ENCODE data around the gene MYO5B.
"Not testable (repeated sequence)": the region's sequence is repeated elsewhere in the genome, so short reads cannot be mapped to it uniquely, and the experiment has no call there.

MYO5B gene

DNA sequence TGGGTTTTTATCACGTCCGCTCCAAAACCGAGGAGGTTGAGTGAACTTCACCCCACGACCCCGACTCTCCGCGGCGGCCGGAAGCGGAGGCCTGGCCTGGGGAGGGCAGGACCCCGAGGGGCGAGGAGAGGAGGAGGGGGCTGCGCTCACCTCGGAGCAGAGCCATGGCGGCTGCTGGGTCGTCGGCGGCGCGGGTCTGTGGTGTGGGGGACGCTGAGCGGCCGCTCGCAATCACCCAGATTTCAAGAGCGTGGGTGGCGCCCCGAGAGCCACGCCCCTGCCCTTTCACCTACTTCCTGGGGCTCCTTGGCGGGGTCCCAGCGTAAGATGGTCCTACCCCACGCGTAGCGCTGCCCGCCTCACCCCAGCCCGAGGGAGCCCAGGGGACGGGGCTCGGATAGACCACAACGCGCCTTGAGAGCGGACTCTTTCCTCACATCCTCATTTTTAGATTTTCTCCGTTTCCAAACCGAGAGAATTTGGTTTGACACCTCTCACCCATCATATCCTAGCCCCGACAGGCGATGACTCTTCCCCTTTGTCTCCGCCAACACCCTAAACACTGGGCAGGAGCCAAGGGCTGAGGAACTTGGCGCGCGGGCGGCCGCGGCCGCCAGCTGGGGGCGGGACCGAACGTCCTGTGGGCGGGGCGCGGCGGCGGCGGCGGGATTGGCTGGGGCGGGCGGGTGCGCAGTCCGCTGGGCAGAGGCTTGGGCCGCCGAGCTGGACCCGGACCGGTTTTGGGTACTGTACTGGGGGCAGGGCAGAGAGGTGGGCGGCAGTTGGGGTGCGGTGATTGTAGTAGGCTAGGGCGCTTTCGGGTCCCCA lies 381.4 kb downstream of the MYO5B start, which contains the start of gene ACAA2:
ACAA2 (minus strand) TSS at position 215 of the 828 bp plus-strand sequence; CDS start at position 166, 49 bp downstream.
- peak within 1 kb of the TSS; percentile 83 for H3K4me3 ChIP-seq (ENCODE audit: low read depth, low read length)
- TF ChIP-seq, protein P1, sequence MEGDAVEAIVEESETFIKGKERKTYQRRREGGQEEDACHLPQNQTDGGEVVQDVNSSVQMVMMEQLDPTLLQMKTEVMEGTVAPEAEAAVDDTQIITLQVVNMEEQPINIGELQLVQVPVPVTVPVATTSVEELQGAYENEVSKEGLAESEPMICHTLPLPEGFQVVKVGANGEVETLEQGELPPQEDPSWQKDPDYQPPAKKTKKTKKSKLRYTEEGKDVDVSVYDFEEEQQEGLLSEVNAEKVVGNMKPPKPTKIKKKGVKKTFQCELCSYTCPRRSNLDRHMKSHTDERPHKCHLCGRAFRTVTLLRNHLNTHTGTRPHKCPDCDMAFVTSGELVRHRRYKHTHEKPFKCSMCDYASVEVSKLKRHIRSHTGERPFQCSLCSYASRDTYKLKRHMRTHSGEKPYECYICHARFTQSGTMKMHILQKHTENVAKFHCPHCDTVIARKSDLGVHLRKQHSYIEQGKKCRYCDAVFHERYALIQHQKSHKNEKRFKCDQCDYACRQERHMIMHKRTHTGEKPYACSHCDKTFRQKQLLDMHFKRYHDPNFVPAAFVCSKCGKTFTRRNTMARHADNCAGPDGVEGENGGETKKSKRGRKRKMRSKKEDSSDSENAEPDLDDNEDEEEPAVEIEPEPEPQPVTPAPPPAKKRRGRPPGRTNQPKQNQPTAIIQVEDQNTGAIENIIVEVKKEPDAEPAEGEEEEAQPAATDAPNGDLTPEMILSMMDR (IDR thresholded peaks at IDR 0.05; ENCODE audit: control insufficient read depth, extremely low read depth, insufficient read depth) = no peak
- no peak for DNase-seq (ENCODE audit: low read depth)

DNA sequence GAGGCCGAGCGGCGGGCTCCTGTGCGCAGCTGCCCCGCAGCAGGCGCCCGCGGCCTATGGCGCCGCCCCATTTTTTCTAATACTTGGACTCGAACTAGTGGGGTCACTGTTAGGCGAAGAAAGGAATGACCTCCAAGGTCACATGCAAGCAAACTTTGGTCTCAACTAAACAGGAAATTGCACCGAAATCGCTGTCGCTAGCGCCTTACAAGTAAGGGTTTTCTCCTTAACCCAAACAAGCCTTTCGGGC lies 382.0 kb downstream of the MYO5B start:
- H3K4me3 ChIP-seq (ENCODE audit: low read depth, low read length) = peak overlapping the region; percentile 83
- DNase-seq (ENCODE audit: low read depth) = no peak
- TF ChIP-seq, protein P1 (IDR thresholded peaks at IDR 0.05; ENCODE audit: control insufficient read depth, extremely low read depth, insufficient read depth) = no peak

DNA sequence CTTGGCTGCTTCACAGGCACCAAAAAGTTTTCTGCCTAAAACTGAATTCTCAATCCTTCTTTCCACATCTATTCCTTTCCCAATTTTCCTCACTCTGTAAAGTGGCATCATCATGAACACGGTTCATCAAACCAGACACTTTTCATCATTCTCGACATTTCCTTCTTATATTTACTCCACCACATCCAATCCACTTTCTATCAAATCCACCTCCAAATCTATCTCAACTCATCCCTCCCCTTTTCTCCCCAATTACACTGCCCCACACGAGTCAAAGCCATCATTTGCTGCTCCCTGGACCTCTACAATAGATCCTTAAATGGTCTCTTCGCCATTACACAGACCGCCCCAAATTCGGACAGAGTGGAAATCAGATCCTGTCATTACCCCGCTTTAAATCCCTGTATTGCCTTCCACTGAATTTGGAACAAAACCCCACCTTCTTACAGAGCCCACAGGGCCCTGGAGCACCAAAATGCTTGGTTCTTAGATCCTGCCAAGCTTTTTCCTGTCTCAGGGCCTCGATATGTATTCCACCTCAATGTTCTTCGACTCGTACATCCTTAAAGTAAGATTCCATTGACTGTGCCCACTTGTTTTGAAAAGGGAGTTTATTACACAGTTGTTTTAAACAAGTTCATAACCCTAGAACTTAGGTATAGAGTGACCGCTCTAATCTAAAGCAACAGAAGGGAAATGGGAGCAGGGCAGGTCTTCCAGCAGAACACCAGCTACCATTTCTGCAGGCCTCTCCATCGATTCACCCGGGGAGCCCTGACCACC lies 382.5 kb downstream of the MYO5B start:
- TF ChIP-seq, protein P1 (IDR thresholded peaks at IDR 0.05; ENCODE audit: control insufficient read depth, extremely low read depth, insufficient read depth) = no peak
- DNase-seq (ENCODE audit: low read depth) = no peak
- no peak overlapping the region for H3K4me3 ChIP-seq (ENCODE audit: low read depth, low read length)

DNA sequence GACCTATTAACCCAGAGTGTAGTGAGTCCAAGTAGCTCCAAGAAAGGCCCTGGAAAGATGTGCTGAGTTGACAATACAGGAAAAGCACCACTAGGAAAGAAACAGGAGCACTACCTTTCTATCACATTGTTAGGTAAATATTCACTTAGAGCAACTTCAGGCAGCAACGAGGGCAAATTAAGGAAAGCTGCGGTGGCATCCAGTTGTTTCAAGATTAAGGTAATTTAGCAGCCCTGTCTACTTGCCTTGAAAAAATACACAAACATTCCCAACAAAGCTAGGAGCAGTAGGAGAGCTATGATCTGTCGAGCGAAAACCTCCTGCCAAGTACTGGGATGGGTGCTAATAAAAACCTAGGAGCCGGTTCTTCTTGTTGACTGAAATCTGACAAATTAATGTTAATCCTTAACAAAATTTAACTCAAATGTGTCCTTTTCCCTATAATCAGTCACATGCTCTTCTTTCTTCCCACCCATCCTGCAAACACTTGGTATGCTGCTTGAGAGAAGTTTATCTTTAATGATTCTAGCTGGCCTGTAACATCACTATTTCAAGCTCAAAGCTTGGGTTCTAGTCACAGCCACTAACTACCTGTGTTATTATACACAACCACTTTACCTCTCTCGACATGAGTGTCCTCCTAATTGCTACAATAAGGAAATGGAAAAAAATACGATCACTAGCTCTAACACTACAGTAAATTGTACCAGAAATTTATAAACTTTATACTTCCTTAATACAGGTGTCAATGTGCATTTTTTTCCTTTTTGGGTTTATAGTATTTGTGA lies 383.6 kb downstream of the MYO5B start:
- TF ChIP-seq, protein P1 (IDR thresholded peaks at IDR 0.05; ENCODE audit: control insufficient read depth, extremely low read depth, insufficient read depth) = no peak
- no peak for DNase-seq (ENCODE audit: low read depth)
- no peak overlapping the region for H3K4me3 ChIP-seq (ENCODE audit: low read depth, low read length)

DNA sequence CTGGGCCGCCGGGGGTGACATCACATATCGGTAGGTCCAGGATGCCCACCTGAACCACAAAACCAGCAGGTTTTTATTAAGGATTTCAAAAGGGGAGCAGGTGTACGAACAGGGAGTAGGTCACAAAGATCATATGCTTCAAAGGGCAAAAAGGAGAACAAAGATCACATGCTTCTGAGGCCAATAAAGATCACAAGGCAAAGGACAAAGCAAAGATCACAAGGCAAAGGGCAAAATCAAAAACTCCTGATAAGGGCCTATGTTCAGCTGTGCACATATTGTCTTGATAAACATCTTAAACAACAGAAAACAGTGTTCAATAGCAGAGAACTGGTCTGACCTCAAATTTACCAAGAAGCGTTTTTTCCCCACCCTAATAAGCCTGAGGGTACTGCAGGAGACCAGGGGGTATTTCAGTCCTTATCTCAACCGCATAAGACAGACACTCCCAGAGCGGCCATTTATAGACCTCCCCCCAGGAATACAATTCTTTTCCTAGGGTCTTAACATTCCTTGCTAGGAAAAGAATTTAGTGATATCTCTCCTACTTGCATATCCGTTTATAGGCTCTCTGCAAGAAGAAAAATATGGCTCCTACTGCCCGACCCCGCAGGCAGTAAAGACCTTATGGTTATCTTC lies 386.3 kb downstream of the MYO5B start:
- H3K4me3 ChIP-seq (ENCODE audit: low read depth, low read length); DNase-seq (ENCODE audit: low read depth): not testable (repeated sequence)

DNA sequence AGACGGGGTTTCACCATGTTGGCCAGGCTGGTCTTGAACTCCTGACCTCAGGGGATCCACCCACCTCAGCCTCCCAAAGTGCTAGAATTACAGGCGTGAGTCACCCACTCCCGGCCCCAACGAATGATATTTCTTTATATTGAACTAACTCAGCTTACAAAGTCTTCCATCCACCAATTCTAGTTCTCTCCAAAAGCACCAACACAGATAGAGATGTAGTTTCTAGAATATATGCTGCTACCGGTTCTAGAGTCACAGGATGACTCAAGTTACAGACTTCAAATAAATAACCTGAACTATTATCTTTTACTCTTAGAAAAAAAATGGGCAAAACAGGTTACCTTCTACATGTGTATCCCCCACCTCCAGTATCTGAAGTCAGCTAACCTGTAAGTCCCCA lies 390.9 kb downstream of the MYO5B start:
- H3K4me3 ChIP-seq (ENCODE audit: low read depth, low read length) = no peak overlapping the region
- no peak for DNase-seq (ENCODE audit: low read depth)
- TF ChIP-seq, protein P1 (IDR thresholded peaks at IDR 0.05; ENCODE audit: control insufficient read depth, extremely low read depth, insufficient read depth) = no peak
